ENCODE data around the gene VPS45.

DNA sequence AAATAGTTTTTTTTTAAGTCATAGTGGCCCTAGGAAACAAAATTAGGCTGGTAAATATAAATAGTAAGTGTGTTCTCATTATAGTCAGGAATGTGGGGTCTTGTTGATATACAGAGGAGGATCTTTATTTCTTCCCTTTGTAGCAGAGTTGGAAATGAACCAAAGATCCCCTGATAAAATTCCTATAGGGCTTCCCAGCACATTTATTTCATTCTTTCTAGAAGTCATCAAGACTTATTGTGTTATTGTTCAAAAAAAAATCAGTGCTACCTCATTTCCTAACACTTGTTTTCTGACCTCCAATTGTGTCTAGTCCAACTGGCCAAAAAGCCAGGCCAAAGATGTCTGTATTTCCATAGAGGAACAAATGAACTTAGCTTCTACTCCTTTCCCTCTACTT lies 74.5 kb downstream of the VPS45 start:
- TF ChIP-seq, protein P1, sequence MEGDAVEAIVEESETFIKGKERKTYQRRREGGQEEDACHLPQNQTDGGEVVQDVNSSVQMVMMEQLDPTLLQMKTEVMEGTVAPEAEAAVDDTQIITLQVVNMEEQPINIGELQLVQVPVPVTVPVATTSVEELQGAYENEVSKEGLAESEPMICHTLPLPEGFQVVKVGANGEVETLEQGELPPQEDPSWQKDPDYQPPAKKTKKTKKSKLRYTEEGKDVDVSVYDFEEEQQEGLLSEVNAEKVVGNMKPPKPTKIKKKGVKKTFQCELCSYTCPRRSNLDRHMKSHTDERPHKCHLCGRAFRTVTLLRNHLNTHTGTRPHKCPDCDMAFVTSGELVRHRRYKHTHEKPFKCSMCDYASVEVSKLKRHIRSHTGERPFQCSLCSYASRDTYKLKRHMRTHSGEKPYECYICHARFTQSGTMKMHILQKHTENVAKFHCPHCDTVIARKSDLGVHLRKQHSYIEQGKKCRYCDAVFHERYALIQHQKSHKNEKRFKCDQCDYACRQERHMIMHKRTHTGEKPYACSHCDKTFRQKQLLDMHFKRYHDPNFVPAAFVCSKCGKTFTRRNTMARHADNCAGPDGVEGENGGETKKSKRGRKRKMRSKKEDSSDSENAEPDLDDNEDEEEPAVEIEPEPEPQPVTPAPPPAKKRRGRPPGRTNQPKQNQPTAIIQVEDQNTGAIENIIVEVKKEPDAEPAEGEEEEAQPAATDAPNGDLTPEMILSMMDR (IDR thresholded peaks at IDR 0.05 in 8 of 11, conservative IDR thresholded peaks at IDR 0.05 in 3 of 11): no peak
- TF ChIP-seq POLR2AphosphoS5 (IDR thresholded peaks at IDR 0.05) (no peak), POLR2A (IDR thresholded peaks at IDR 0.05) (no peak)
